H9 (cell line): ENCODE measurements around the gene GTF2A2. TPM values are rescaled to one million over a fixed set of nuclear protein-coding genes. Genes with fewer than 3 reads are reported as not detected.

ENCODE experiments used
- DNase-seq: peaks from one replicate; pipeline ENCODE4 v3.0.0-alpha.2; 2017
- H2AFZ ChIP-seq: one replicate; pipeline ENCODE4 v1.6.1; 2013; ENCODE audit warnings: mild to moderate bottlenecking, low read length, control low read depth, moderate library complexity
- H2AK5ac ChIP-seq: 2 replicates; pipeline ENCODE4 v1.6.1; 2013; ENCODE audit warnings: low read length, control low read depth, mixed read lengths; ENCODE audit not compliant: insufficient read length
- H2BK120ac ChIP-seq: one replicate; pipeline ENCODE4 v1.6.1; 2013; ENCODE audit warnings: low read depth, mild to moderate bottlenecking, low read length, control low read depth, inconsistent platforms; ENCODE audit not compliant: poor library complexity, severe bottlenecking
- H2BK12ac ChIP-seq: 2 replicates; pipeline ENCODE4 v1.6.1; 2013; ENCODE audit warnings: low read length, control low read depth, mixed read lengths, low read depth; ENCODE audit not compliant: insufficient read length
- H2BK15ac ChIP-seq: 2 replicates; pipeline ENCODE4 v1.6.1; 2013; ENCODE audit warnings: low read depth, low read length, control low read depth
- H2BK20ac ChIP-seq: one replicate; pipeline ENCODE4 v1.6.1; 2013; ENCODE audit warnings: low read depth, mild to moderate bottlenecking, low read length, control low read depth, inconsistent platforms; ENCODE audit not compliant: poor library complexity, severe bottlenecking
- H2BK5ac ChIP-seq: 2 replicates; pipeline ENCODE4 v1.6.1; 2013; ENCODE audit warnings: low read length, control low read depth, mixed read lengths; ENCODE audit not compliant: insufficient read length
- H3K14ac ChIP-seq: 2 replicates; pipeline ENCODE4 v1.6.1; 2013; ENCODE audit warnings: low read length, control low read depth; ENCODE audit not compliant: insufficient read depth
- H3K18ac ChIP-seq: 2 replicates; pipeline ENCODE4 v1.6.1; 2013; ENCODE audit warnings: low read depth, mild to moderate bottlenecking, mixed read lengths, low read length, control low read depth; ENCODE audit not compliant: insufficient read length
- H3K23ac ChIP-seq: 2 replicates; pipeline ENCODE4 v1.6.1; 2013; ENCODE audit warnings: low read length, control low read depth, mixed read lengths, low read depth; ENCODE audit not compliant: insufficient read length
- H3K23me2 ChIP-seq: 2 replicates; pipeline ENCODE4 v1.6.1; 2013; ENCODE audit warnings: low read depth, mild to moderate bottlenecking, mixed read lengths, low read length, control low read depth; ENCODE audit not compliant: insufficient read length, poor library complexity, severe bottlenecking
- H3K27ac ChIP-seq: 2 replicates; pipeline ENCODE4 v1.5.1; 2013; ENCODE audit warnings: low read length, control low read depth, mixed read lengths, low read depth; ENCODE audit not compliant: insufficient read length
- H3K27me3 ChIP-seq: 2 replicates; pipeline ENCODE4 v1.6.1; 2013; ENCODE audit warnings: low read length, control low read depth, inconsistent platforms; ENCODE audit not compliant: insufficient read depth
- H3K4ac ChIP-seq: 2 replicates; pipeline ENCODE4 v1.6.1; 2013; ENCODE audit warnings: low read depth, mild to moderate bottlenecking, control low read depth, inconsistent platforms, low read length, moderate library complexity
- H3K4me1 ChIP-seq: 2 replicates; pipeline ENCODE4 v1.6.1; 2013; ENCODE audit warnings: low read length, control low read depth, inconsistent platforms; ENCODE audit not compliant: insufficient read depth
- H3K4me2 ChIP-seq: 2 replicates; pipeline ENCODE4 v1.6.1; 2013; ENCODE audit warnings: low read length, control low read depth, mixed read lengths; ENCODE audit not compliant: insufficient read length, insufficient read depth
- H3K56ac ChIP-seq: 2 replicates; pipeline ENCODE4 v1.6.1; 2013; ENCODE audit warnings: low read depth, mild to moderate bottlenecking, mixed read lengths, low read length, control low read depth; ENCODE audit not compliant: insufficient read length
- H3K79me1 ChIP-seq: 2 replicates; pipeline ENCODE4 v1.6.1; 2013; ENCODE audit warnings: low read depth, mild to moderate bottlenecking, moderate library complexity, low read length, control low read depth, inconsistent platforms; ENCODE audit not compliant: insufficient read depth, poor library complexity, severe bottlenecking
- H3K79me2 ChIP-seq: 2 replicates; pipeline ENCODE4 v1.6.1; 2013; ENCODE audit warnings: low read length, control low read depth, inconsistent platforms; ENCODE audit not compliant: insufficient read depth
- H3K9ac ChIP-seq: 2 replicates; pipeline ENCODE4 v1.6.1; 2013; ENCODE audit warnings: low read length, control low read depth, mixed read lengths; ENCODE audit not compliant: insufficient read length; ENCODE audit errors: extremely low read depth
- H3K9me3 ChIP-seq: one replicate; pipeline ENCODE4 v1.6.1; 2013; ENCODE audit warnings: low read depth, low read length, inconsistent platforms; ENCODE audit not compliant: control insufficient read depth
- H3T11ph ChIP-seq: one replicate; pipeline ENCODE4 v1.6.1; 2013; ENCODE audit warnings: mild to moderate bottlenecking, low read length, control low read depth, inconsistent platforms
- H4K20me1 ChIP-seq: one replicate; pipeline ENCODE4 v1.6.1; 2013; ENCODE audit not compliant: control insufficient read depth, insufficient read length, insufficient read depth
- H4K5ac ChIP-seq: 2 replicates; pipeline ENCODE4 v1.6.1; 2013; ENCODE audit warnings: low read depth, mild to moderate bottlenecking, mixed read lengths, low read length, control low read depth; ENCODE audit not compliant: insufficient read length
- H4K8ac ChIP-seq: replicated peaks from 2 replicates; pipeline ENCODE4 v1.6.1; 2013; ENCODE audit warnings: low read length, control low read depth, mixed read lengths, low read depth; ENCODE audit not compliant: insufficient read length
- H4K91ac ChIP-seq: 2 replicates; pipeline ENCODE4 v1.6.1; 2013; ENCODE audit warnings: low read depth, mild to moderate bottlenecking, moderate library complexity, mixed read lengths, low read length, control low read depth; ENCODE audit not compliant: insufficient read length
- H3K27ac Mint-ChIP-seq, 3 experiments: 2 replicates in 2 of 3; 3 replicates in 1 of 3; pipeline ENCODE4 v1.8.0; 2020 to 2021; ENCODE audit warnings: mixed read lengths in 3 of 3, mild to moderate bottlenecking in 1 of 3, moderate library complexity in 1 of 3
- H3K27me3 Mint-ChIP-seq: 2 replicates; pipeline ENCODE4 v1.8.0; 2021; ENCODE audit warnings: low read depth, mild to moderate bottlenecking, moderate library complexity, mixed read lengths
- H3K36me3 Mint-ChIP-seq, 3 experiments: 2 replicates in 2 of 3; 3 replicates in 1 of 3; pipeline ENCODE4 v1.8.0; 2020 to 2021; ENCODE audit warnings: low read depth in 3 of 3, mixed read lengths in 3 of 3; ENCODE audit not compliant: insufficient read depth in 1 of 3
- H3K4me1 Mint-ChIP-seq, 2 experiments: 2 replicates each; pipeline ENCODE4 v1.8.0; 2020; ENCODE audit warnings: mixed read lengths in 2 of 2
- H3K4me3 Mint-ChIP-seq, 2 experiments: 2 replicates in 1 of 2; 3 replicates in 1 of 2; pipeline ENCODE4 v1.8.0; 2020 to 2021; ENCODE audit warnings: mild to moderate bottlenecking in 2 of 2, mixed read lengths in 2 of 2, moderate library complexity in 1 of 2
- H3K9me3 Mint-ChIP-seq, 2 experiments: 2 replicates in 1 of 2; 3 replicates in 1 of 2; pipeline ENCODE4 v1.8.0; 2020; ENCODE audit warnings: mild to moderate bottlenecking in 2 of 2, mixed read lengths in 2 of 2, moderate library complexity in 1 of 2
- WGBS: extraction: QIAGEN DNeasy Blood & Tissue Kit; methylation state at CpG from one replicate; pipeline ENCODE4 v1.1.7; 2013; ENCODE audit warnings: missing lambda C conversion rate, low lambda C conversion rate, mixed read lengths; ENCODE audit not compliant: insufficient read length; ENCODE audit errors: extremely low coverage; 5-methylcytosine and 5-hydroxymethylcytosine counted together
- total RNA-seq: library from RNA; stranded (reverse); gene quantifications from 2 replicates; pipeline ENCODE4 v1.2.1, GENCODE V29; 2021
- TF ChIP-seq, protein P1 (sequence below): fragments of 200-600 bp; sonication (generic); conservative IDR thresholded peaks from 3 replicates; pipeline ENCODE4 v1.8.0; 2021; ENCODE audit warnings: antibody characterized with exemption, mild to moderate bottlenecking

Gene GTF2A2
- total RNA-seq, 1 experiment from 2014 or later = 144 TPM

DNA sequence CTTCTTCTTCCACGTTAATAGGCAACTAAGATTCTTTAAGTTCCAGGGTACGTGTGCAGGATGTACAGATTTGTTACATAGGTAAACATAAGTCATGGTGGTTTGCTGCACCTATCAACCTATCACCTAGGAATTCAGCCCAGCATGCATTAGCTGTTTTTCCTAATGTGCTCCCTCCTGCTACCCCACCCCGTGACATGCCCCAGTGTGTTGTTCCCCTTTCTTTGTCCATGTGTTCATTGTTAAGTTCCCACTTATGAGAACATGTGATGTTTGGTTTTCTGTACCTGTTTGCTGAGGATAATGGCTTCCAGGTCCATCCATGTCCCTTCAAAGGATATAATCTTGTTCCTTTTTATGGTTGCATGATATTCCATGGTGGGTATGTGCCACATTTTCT is 21.1 kb downstream of the GTF2A2 start:
- H4K20me1 ChIP-seq = no peaks in the 10 kb centered on the region
- Mint-ChIP-seq H3K27ac (no peak overlapping the region), H3K27me3 (peaks cover 2% of the 10 kb centered on the region; the same call in 1 of the 2 replicates), H3K4me1 (peaks cover 3 to 4% of the 10 kb centered on the region in 2 experiments; a peak in 3 of 4 replicates), H3K9me3 (no peaks in the 10 kb centered on the region), H3K4me3 (no peak overlapping the region), H3K36me3 (peaks cover 5 to 31% (median 17%) of the 10 kb centered on the region in 3 experiments; a peak in 6 of 7 replicates)
- H2BK5ac ChIP-seq = no peak overlapping the region
- TF ChIP-seq, protein P1, sequence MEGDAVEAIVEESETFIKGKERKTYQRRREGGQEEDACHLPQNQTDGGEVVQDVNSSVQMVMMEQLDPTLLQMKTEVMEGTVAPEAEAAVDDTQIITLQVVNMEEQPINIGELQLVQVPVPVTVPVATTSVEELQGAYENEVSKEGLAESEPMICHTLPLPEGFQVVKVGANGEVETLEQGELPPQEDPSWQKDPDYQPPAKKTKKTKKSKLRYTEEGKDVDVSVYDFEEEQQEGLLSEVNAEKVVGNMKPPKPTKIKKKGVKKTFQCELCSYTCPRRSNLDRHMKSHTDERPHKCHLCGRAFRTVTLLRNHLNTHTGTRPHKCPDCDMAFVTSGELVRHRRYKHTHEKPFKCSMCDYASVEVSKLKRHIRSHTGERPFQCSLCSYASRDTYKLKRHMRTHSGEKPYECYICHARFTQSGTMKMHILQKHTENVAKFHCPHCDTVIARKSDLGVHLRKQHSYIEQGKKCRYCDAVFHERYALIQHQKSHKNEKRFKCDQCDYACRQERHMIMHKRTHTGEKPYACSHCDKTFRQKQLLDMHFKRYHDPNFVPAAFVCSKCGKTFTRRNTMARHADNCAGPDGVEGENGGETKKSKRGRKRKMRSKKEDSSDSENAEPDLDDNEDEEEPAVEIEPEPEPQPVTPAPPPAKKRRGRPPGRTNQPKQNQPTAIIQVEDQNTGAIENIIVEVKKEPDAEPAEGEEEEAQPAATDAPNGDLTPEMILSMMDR = no peak
- no peaks in the 10 kb centered on the region for H3K27me3 ChIP-seq
- no peak overlapping the region for H3K23ac ChIP-seq
- H3K4me2 ChIP-seq = no peak overlapping the region
- H4K8ac ChIP-seq = no peak overlapping the region
- no peak overlapping the region for H3K56ac ChIP-seq
- H3K14ac ChIP-seq = no peak overlapping the region
- H3K9ac ChIP-seq = no peak overlapping the region
- no CpG with 5 or more reads among the region's 3 CpGs for WGBS
- no peak overlapping the region for H2BK20ac ChIP-seq
- H2BK15ac ChIP-seq = no peak overlapping the region
- H3K18ac ChIP-seq = no peak overlapping the region
- no peak overlapping the region for H3K27ac ChIP-seq
- no peak overlapping the region for H3K4ac ChIP-seq
- no peaks in the 10 kb centered on the region for H3K4me1 ChIP-seq
- H2AFZ ChIP-seq = no peak overlapping the region
- no peaks in the 10 kb centered on the region for H3K23me2 ChIP-seq
- H4K91ac ChIP-seq = no peak overlapping the region
- H2BK12ac ChIP-seq = no peak overlapping the region
- H3T11ph ChIP-seq = no peak overlapping the region
- no peak overlapping the region for H4K5ac ChIP-seq
- H3K9me3 ChIP-seq = no peaks in the 10 kb centered on the region
- no peak overlapping the region for H2BK120ac ChIP-seq
- H2AK5ac ChIP-seq = no peak overlapping the region
- H3K79me2 ChIP-seq = no peaks in the 10 kb centered on the region
- no peak for DNase-seq
- no peaks in the 10 kb centered on the region for H3K79me1 ChIP-seq
